Activated CD8-positive, alpha-beta memory T cell treated with anti-CD3 and anti-CD28 coated beads for 36 hours (primary cell): ENCODE data around the gene C3orf22. TPM values are rescaled to one million over a fixed set of nuclear protein-coding genes. Genes with fewer than 3 reads are reported as not detected.

Source experiments
- CTCF ChIA-PET: fragments of 350-600 bp; sonication (Branson Sonifier 250); formaldehyde crosslinking; loops from one replicate; lab custom pipeline; 2021; ENCODE audit warnings: antibody characterized with exemption; lab: Charles Lee
- POLR2A ChIA-PET: fragments of 350-600 bp; sonication (Branson Sonifier 250); formaldehyde crosslinking; loops from one replicate; lab custom pipeline; 2021; ENCODE audit warnings: antibody characterized with exemption; lab: Charles Lee
- total RNA-seq, 2 experiments: library from RNA; stranded (reverse); gene quantifications; one replicate each; pipeline ENCODE4 v1.2.3, GENCODE V29; 2021

The C3orf22 gene
- total RNA-seq, 2 experiments from 2014 or later: not detected

- ChIA-PET CTCF (no interaction called here), POLR2A (no interaction called here)
These were observed 40.5 kb downstream of the C3orf22 start for GRCh38 chr3:126517986-126518778.

GRCh38 chr3:126517291-126517951 lies 41.3 kb downstream of the C3orf22 start, which contains the start of gene UROC1:
Gene UROC1, minus strand, starts transcription at chr3:126517773. Its CDS starts 54 bp downstream, at chr3:126517719.
- ChIA-PET POLR2A (no interaction called here), CTCF (no interaction called here)

GRCh38 chr3:126516936-126517290 lies 41.8 kb downstream of the C3orf22 start:
- ChIA-PET CTCF (no interaction called here), POLR2A (no interaction called here)

- ChIA-PET CTCF (no interaction called here), POLR2A (no interaction called here)
These were observed 42.4 kb downstream of the C3orf22 start for GRCh38 chr3:126516152-126516935.

DNA sequence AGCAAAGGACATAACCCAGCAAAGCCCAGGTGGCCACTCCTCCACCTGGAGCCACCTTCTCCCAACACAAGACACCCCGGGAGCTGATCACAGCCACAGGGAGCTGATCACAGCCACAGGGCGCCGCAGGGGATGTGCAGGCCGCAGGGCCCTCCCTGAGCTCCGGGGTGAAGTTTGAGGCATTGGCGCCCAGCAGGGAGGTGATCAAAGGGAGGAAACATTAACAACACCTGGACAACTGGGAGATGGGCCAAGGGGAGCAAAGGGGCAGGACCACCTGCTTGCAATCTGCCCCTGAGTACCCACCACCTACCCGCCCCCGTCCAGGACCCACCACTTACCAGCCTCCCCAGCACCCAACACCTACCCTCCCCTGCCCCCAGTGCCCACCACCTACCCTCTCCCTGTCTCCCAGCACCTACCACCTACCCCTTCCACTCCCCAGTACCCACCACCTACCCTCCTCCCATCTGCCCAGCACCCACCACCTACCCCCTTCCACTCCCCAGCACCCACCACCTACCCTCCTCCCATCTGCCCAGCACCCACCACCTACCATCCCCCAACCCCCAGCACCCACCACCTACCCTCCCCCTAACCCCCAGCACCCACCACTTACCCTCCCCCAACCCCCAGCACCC lies 43.5 kb downstream of the C3orf22 start:
- ChIA-PET POLR2A (no interaction called here), CTCF (no interaction called here)

- ChIA-PET CTCF (interaction anchor here (1.2 kb wide), 1 partner anchor 9 kb away, joined by 3 read pairs; no protein-coding TSS in a partner anchor), POLR2A (no interaction called here)
These were observed 44.6 kb downstream of the C3orf22 start for GRCh38 chr3:126514161-126514560.

GRCh38 chr3:126512916-126513650 lies 45.6 kb downstream of the C3orf22 start:
- POLR2A ChIA-PET: no interaction called here
- CTCF ChIA-PET: no interaction called here

- CTCF ChIA-PET: interaction anchor here (1.4 kb wide), 1 partner anchor 10 kb away, joined by 5 read pairs; no protein-coding TSS in a partner anchor
- POLR2A ChIA-PET: no interaction called here
These were observed 46.7 kb downstream of the C3orf22 start for GRCh38 chr3:126512026-126512425.

- POLR2A ChIA-PET: no interaction called here
- CTCF ChIA-PET: interaction anchor here (0.9 to 1.4 kb wide), 2 partner anchors 9 to 11 kb away, joined by 3 to 5 read pairs; no protein-coding TSS in a partner anchor
These were observed 47.4 kb downstream of the C3orf22 start for GRCh38 chr3:126511291-126511690.

DNA sequence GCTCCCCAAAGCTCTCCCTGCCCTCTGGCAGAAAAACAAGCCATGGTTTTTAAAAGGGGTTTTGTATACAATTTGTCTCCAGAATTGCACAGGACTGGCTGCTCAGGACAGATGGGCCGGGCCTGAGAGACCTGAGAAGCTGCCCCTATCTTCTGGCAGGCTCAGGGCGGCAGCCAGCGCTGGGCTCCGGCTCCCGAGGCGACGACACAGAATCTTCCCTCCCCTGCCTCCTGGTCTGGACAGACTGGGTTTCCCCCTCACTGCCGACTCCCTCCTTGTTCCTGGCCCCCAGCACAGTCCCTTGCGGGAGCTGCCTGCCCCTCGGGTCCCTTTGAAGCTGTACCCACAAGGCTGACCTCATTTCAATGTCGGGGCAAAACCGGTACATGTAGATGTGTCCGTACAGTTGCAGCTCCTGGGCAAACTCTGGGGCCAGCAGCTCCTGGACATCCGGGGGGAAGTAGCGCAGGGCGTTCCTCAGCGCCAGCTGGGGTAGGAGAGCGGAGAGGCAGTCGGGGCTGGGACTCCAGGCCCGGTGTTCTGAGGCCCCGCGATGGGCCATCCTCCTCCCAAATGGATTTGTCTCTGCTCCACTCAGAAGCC lies 48.3 kb downstream of the C3orf22 start:
- ChIA-PET POLR2A (no interaction called here), CTCF (interaction anchor here (0.9 kb wide), 1 partner anchor 10 kb away, joined by 3 read pairs; no protein-coding TSS in a partner anchor)

DNA sequence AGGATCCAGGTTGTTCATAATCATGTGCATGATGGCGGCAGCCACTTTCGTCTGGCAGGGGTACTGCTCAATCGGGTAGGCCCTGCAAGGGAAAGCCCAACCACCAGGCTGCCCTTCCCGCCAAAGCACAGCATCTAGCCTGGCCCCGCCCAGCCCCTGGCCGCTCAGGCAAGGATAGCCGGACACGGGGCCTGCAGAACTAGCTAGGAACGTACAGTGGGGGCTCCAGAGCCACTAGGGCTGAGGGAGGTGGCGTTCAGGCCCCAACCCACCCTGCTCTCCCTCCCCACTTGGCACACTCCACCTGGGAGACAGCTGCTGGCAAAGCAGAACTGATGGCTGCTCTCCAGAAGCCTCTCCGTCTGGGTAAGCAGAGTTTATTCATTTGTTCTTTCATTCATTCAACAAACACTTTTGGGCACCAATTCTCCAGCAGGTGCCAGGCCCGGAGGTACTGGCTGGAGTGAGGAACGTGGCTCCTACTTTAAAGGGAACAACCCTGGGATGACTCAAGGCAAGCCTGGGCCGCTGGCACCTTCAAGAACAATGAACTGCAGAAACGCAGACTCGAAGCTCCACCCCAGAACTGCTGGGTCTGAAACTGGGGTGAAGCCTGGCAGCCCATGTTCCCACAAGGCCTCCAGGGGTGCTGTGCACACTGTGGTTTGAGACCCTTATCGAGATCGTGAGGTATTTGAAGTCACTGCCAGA lies 49.0 kb downstream of the C3orf22 start:
- ChIA-PET CTCF (interaction anchor here (1.0 kb wide), 1 partner anchor 10 kb away, joined by 3 read pairs; no protein-coding TSS in a partner anchor), POLR2A (no interaction called here)

- ChIA-PET POLR2A (no interaction called here), CTCF (no interaction called here)
These were observed 50.2 kb downstream of the C3orf22 start for GRCh38 chr3:126508564-126508964.

- ChIA-PET CTCF (interaction anchor here (1.3 kb wide), 1 partner anchor 95 kb away, joined by 3 read pairs; no protein-coding TSS in a partner anchor), POLR2A (no interaction called here)
These were observed 50.8 kb downstream of the C3orf22 start for GRCh38 chr3:126507886-126508285.

GRCh38 chr3:126503701-126504100 lies 55.0 kb downstream of the C3orf22 start:
- ChIA-PET POLR2A (no interaction called here), CTCF (no interaction called here)

DNA sequence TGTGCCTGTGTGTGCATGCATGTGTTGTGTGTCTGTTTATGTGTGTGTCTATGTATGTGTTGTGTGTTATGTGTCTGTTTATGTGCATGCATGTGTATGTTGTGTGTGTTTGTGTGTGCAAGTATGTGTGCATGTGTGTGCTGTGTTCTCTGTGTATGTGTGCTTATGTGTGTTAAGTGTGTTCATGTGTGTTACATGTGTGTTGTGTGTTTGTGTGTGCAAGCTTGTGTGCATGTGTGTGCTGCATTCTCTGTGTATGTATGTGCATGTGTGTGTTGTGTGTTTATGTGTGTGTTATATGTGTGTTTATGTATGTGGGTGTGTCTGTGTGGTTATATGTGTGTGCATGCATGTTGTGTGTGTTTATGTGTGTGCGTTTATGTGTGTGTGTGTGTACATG lies 56.1 kb downstream of the C3orf22 start:
- ChIA-PET POLR2A (no interaction called here), CTCF (no interaction called here)

GRCh38 chr3:126501736-126502135 lies 57.0 kb downstream of the C3orf22 start:
- ChIA-PET POLR2A (no interaction called here), CTCF (no interaction called here)

- POLR2A ChIA-PET: no interaction called here
- CTCF ChIA-PET: no interaction called here
These were observed 57.7 kb downstream of the C3orf22 start for GRCh38 chr3:126501054-126501453.

DNA sequence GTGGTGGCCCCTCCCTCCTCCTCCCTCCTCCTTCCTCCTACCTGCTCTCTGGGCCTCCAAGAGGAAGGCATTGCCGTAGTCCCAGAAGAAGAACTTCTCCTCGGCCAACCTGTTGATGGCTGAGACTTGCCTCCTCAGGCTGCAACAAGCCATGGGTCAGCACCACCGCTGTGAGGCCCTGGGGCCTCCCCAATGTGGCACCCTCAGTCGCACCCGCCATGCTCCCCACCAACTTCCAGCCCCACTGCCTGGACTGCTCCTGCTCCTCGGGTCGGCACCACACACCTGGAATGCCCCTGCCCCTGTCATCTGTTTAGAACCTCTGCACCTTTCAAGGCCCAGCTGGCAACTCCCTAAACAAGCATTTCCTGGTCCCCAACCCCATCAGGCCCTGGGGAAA lies 58.7 kb downstream of the C3orf22 start:
- ChIA-PET POLR2A (no interaction called here), CTCF (interaction anchor here (0.9 kb wide), 1 partner anchor 10 kb away, joined by 3 read pairs; no protein-coding TSS in a partner anchor)
